Measurements from ENCODE around the gene CD209. TPM values are rescaled to one million over a fixed set of nuclear protein-coding genes. Genes with fewer than 3 reads are reported as not detected.
"Not testable (repeated sequence)": the region's sequence is repeated elsewhere in the genome, so short reads cannot be mapped to it uniquely, and the experiment has no call there.

Gene CD209
- total and polyA plus RNA-seq, 4 donors, result 0.57 to 3.3 (median 1.8) TPM

- 83 to 91% methylated on average over 2 of the region's 2 CpGs for WGBS, 2 donors
- TF ChIP-seq CTCF (IDR thresholded peaks at IDR 0.05; ENCODE audit: control extremely low read depth, extremely low read depth), result no peak
- DNase-seq, result no peak
- Histone ChIP-seq H3K9ac (ENCODE audit: insufficient read depth in 1 of 2, low read length in 2 of 2) (no peak overlapping the region), H3K9me3 (ENCODE audit: control insufficient read depth in 4 of 4, insufficient read depth in 3 of 4, low read length in 3 of 4) (no peaks in the 10 kb centered on the region), H3K27ac (ENCODE audit: low read depth in 1 of 2, low read length in 1 of 2) (no peak overlapping the region), H3K27me3 (ENCODE audit: control insufficient read depth in 3 of 3, insufficient read depth in 3 of 3, low read length in 2 of 3) (peaks cover 0 to 2% (median 0%) of the 10 kb centered on the region in 3 donors), H3K36me3 (ENCODE audit: control insufficient read depth in 4 of 4, insufficient read depth in 4 of 4, low read length in 4 of 4) (no peaks in the 10 kb centered on the region), H3K4me1 (ENCODE audit: control insufficient read depth in 5 of 5, insufficient read depth in 5 of 5, low read length in 5 of 5) (peaks cover 0 to 1% (median 0%) of the 10 kb centered on the region in 5 donors), H3K4me3 (no peak overlapping the region)
- no peak for ATAC-seq (ENCODE audit: insufficient read depth, low FRiP score)
Observed at GRCh38 chr19:7769171-7769570, 21.8 kb upstream of the CD209 start.

GRCh38 chr19:7767487-7767886 is 20.2 kb upstream of the CD209 start:
- ATAC-seq (ENCODE audit: insufficient read depth, low FRiP score) (no peak), DNase-seq (no peak)
- Histone ChIP-seq H3K4me1 (ENCODE audit: control insufficient read depth in 5 of 5, insufficient read depth in 5 of 5, low read length in 5 of 5) (no peaks in the 10 kb centered on the region), H3K36me3 (ENCODE audit: control insufficient read depth in 4 of 4, insufficient read depth in 4 of 4, low read length in 4 of 4) (no peaks in the 10 kb centered on the region), H3K27me3 (ENCODE audit: control insufficient read depth in 3 of 3, insufficient read depth in 3 of 3, low read length in 2 of 3) (peaks cover 0 to 2% (median 0%) of the 10 kb centered on the region in 3 donors), H3K9me3 (ENCODE audit: control insufficient read depth in 4 of 4, insufficient read depth in 3 of 4, low read length in 3 of 4) (no peaks in the 10 kb centered on the region), H3K9ac (ENCODE audit: insufficient read depth in 1 of 2, low read length in 2 of 2) (no peak overlapping the region), H3K4me3 (no peak overlapping the region), H3K27ac (ENCODE audit: low read depth in 1 of 2, low read length in 1 of 2) (no peak overlapping the region)
- no peak for TF ChIP-seq CTCF (IDR thresholded peaks at IDR 0.05; ENCODE audit: control extremely low read depth, extremely low read depth)
- WGBS, 2 donors, result 71 to 74% methylated on average over 4 of the region's 4 CpGs

GRCh38 chr19:7766535-7766934 is 19.2 kb upstream of the CD209 start:
- no peak overlapping the region for H3K9ac ChIP-seq (ENCODE audit: insufficient read depth in 1 of 2, low read length in 2 of 2)
- H3K9me3 ChIP-seq (ENCODE audit: control insufficient read depth in 4 of 4, insufficient read depth in 3 of 4, low read length in 3 of 4), result no peaks in the 10 kb centered on the region
- ATAC-seq (ENCODE audit: insufficient read depth, low FRiP score) (no peak), DNase-seq (no peak)
- no peaks in the 10 kb centered on the region for H3K36me3 ChIP-seq (ENCODE audit: control insufficient read depth in 4 of 4, insufficient read depth in 4 of 4, low read length in 4 of 4)
- TF ChIP-seq CTCF (IDR thresholded peaks at IDR 0.05; ENCODE audit: control extremely low read depth, extremely low read depth), result no peak
- no peak overlapping the region for H3K4me3 ChIP-seq
- peaks cover 0 to 2% (median 0%) of the 10 kb centered on the region in 3 donors for H3K27me3 ChIP-seq (ENCODE audit: control insufficient read depth in 3 of 3, insufficient read depth in 3 of 3, low read length in 2 of 3)
- H3K4me1 ChIP-seq (ENCODE audit: control insufficient read depth in 5 of 5, insufficient read depth in 5 of 5, low read length in 5 of 5), result no peaks in the 10 kb centered on the region
- H3K27ac ChIP-seq (ENCODE audit: low read depth in 1 of 2, low read length in 1 of 2), result no peak overlapping the region
- 68 to 70% methylated on average over 11 of the region's 11 CpGs for WGBS, 2 donors

GRCh38 chr19:7765043-7765442 is 17.7 kb upstream of the CD209 start:
- not testable (repeated sequence) for H3K4me1 ChIP-seq (ENCODE audit: control insufficient read depth in 5 of 5, insufficient read depth in 5 of 5, low read length in 5 of 5); ATAC-seq (ENCODE audit: insufficient read depth, low FRiP score); H3K27ac ChIP-seq (ENCODE audit: low read depth in 1 of 2, low read length in 1 of 2); H3K9me3 ChIP-seq (ENCODE audit: control insufficient read depth in 4 of 4, insufficient read depth in 3 of 4, low read length in 3 of 4); H3K4me3 ChIP-seq; H3K36me3 ChIP-seq (ENCODE audit: control insufficient read depth in 4 of 4, insufficient read depth in 4 of 4, low read length in 4 of 4); H3K9ac ChIP-seq (ENCODE audit: insufficient read depth in 1 of 2, low read length in 2 of 2); H3K27me3 ChIP-seq (ENCODE audit: control insufficient read depth in 3 of 3, insufficient read depth in 3 of 3, low read length in 2 of 3); DNase-seq
- 89 to 92% methylated on average over 2 of the region's 2 CpGs for WGBS, 2 donors

- H3K27ac ChIP-seq (ENCODE audit: low read depth in 1 of 2, low read length in 1 of 2); H3K36me3 ChIP-seq (ENCODE audit: control insufficient read depth in 4 of 4, insufficient read depth in 4 of 4, low read length in 4 of 4); H3K9ac ChIP-seq (ENCODE audit: insufficient read depth in 1 of 2, low read length in 2 of 2); DNase-seq; H3K27me3 ChIP-seq (ENCODE audit: control insufficient read depth in 3 of 3, insufficient read depth in 3 of 3, low read length in 2 of 3); H3K4me1 ChIP-seq (ENCODE audit: control insufficient read depth in 5 of 5, insufficient read depth in 5 of 5, low read length in 5 of 5); H3K9me3 ChIP-seq (ENCODE audit: control insufficient read depth in 4 of 4, insufficient read depth in 3 of 4, low read length in 3 of 4); H3K4me3 ChIP-seq; ATAC-seq (ENCODE audit: insufficient read depth, low FRiP score): not testable (repeated sequence)
- WGBS, 2 donors, result 58 to 76% methylated on average over 3 of the region's 3 CpGs
Observed at GRCh38 chr19:7764157-7764556, 16.8 kb upstream of the CD209 start.
